H1 (cell line): ENCODE measurements around the gene KERA. TPM values are rescaled to one million over a fixed set of nuclear protein-coding genes. Genes with fewer than 3 reads are reported as not detected.

Experiments
- CTCF ChIA-PET: fragments of 300-600 bp; sonication (Branson Sonifier 250); formaldehyde crosslinking; loops from one replicate; lab custom pipeline; 2021; ENCODE audit not compliant: partially characterized antibody; lab: Charles Lee
- POLR2A ChIA-PET: fragments of 300-600 bp; sonication (Branson Sonifier 250); formaldehyde crosslinking; loops from one replicate; lab custom pipeline; 2021; ENCODE audit warnings: inconsistent platforms; ENCODE audit not compliant: partially characterized antibody; lab: Charles Lee
- DNase-seq, 2 experiments: peaks; one replicate each; pipeline versions ENCODE4 v3.0.0 to v3.0.0-alpha.2; 2010 to 2022; ENCODE audit warnings: low spot score in 2 of 2, low read depth in 1 of 2, mixed read lengths in 1 of 2
- FAIRE-seq: peaks from 2 replicates; lab custom pipeline; 2011; peaks lifted over from hg19 to GRCh38; lab: Jason Lieb, UNC
- H2AFZ ChIP-seq: 2 replicates; pipeline ENCODE4 v1.8.1; 2012; ENCODE audit warnings: low read length, inconsistent platforms
- H2AK5ac ChIP-seq: 2 replicates; pipeline ENCODE4 v1.6.1; 2013; ENCODE audit warnings: low read depth, low read length
- H2BK120ac ChIP-seq: replicated peaks from 2 replicates; pipeline ENCODE3; 2013; ENCODE audit warnings: low read depth, low read length, inconsistent platforms
- H2BK12ac ChIP-seq: 2 replicates; pipeline ENCODE4 v1.6.1; 2013; ENCODE audit warnings: low read depth, low read length
- H2BK15ac ChIP-seq: 2 replicates; pipeline ENCODE4 v1.6.1; 2013; ENCODE audit warnings: low read length
- H2BK20ac ChIP-seq: 2 replicates; pipeline ENCODE4 v1.6.1; 2013; ENCODE audit warnings: low read length
- H2BK5ac ChIP-seq: 2 replicates; pipeline ENCODE4 v1.6.1; 2013; ENCODE audit warnings: low read depth, low read length
- H3K14ac ChIP-seq: 2 replicates; pipeline ENCODE4 v1.6.1; 2013; ENCODE audit warnings: inconsistent platforms; ENCODE audit not compliant: insufficient read length
- H3K18ac ChIP-seq: 2 replicates; pipeline ENCODE4 v1.6.1; 2013; ENCODE audit warnings: low read length; ENCODE audit errors: extremely low read depth
- H3K23ac ChIP-seq: 2 replicates; pipeline ENCODE4 v1.6.1; 2013; ENCODE audit warnings: inconsistent platforms; ENCODE audit not compliant: insufficient read length
- H3K23me2 ChIP-seq: 2 replicates; pipeline ENCODE4 v1.6.1; 2013; ENCODE audit warnings: low read depth, low read length
- H3K27ac ChIP-seq: 2 replicates; pipeline ENCODE4 v1.6.1; 2011; ENCODE audit warnings: low read depth, low read length, inconsistent platforms
- H3K27me3 ChIP-seq, 4 experiments: replicated peaks in 1 of 4; 1 replicate in 1 of 4; 2 replicates in 3 of 4; pipeline versions ENCODE4 v1.6.1 to v1.8.1; 2011 to 2013; ENCODE audit warnings: low read length in 3 of 4, mild to moderate bottlenecking in 3 of 4, inconsistent platforms in 2 of 4, mixed read lengths in 2 of 4, moderate library complexity in 1 of 4; ENCODE audit not compliant: control insufficient read depth in 3 of 4, insufficient read depth in 3 of 4; ENCODE audit errors: extremely low read depth in 1 of 4
- H3K36me3 ChIP-seq, 4 experiments: 2 replicates each; pipeline versions ENCODE4 v1.6.1 to v1.8.1; 2011 to 2013; ENCODE audit warnings: mild to moderate bottlenecking in 4 of 4, low read length in 3 of 4, moderate library complexity in 2 of 4, control low read depth in 1 of 4, inconsistent platforms in 1 of 4; ENCODE audit not compliant: insufficient read depth in 4 of 4, control insufficient read depth in 2 of 4
- H3K4ac ChIP-seq: replicated peaks from 2 replicates; pipeline ENCODE3; 2013; ENCODE audit warnings: low read length, low read depth, mixed read lengths, inconsistent platforms; ENCODE audit not compliant: insufficient read length
- H3K4me1 ChIP-seq, 4 experiments: replicated peaks in 1 of 4; 1 replicate in 1 of 4; 2 replicates in 3 of 4; pipeline versions ENCODE4 v1.6.1 to v1.8.1; 2011 to 2013; ENCODE audit warnings: low read length in 3 of 4, inconsistent platforms in 2 of 4, mixed read lengths in 1 of 4; ENCODE audit not compliant: insufficient read depth in 4 of 4, control insufficient read depth in 3 of 4
- H3K4me2 ChIP-seq, 2 experiments: 2 replicates each; pipeline versions ENCODE4 v1.6.1 to v1.8.1; 2011 to 2013; ENCODE audit warnings: low read depth in 2 of 2, low read length in 2 of 2, control low read depth in 1 of 2, inconsistent platforms in 1 of 2, mild to moderate bottlenecking in 1 of 2; ENCODE audit not compliant: insufficient read depth in 1 of 2
- H3K4me3 ChIP-seq, 4 experiments: fragments of 200-600, 300-600 bp in 1 of 4; sonication (generic), shearing (Covaris generic), sonication (Bioruptor Twin) in 1 of 4; 2 replicates each; pipeline versions ENCODE4 v1.5.1 to v1.8.1; 2011 to 2016; ENCODE audit warnings: low read length in 4 of 4, low read depth in 3 of 4, control low read depth in 2 of 4, inconsistent platforms in 2 of 4, mild to moderate bottlenecking in 2 of 4, mixed read lengths in 1 of 4, moderate library complexity in 1 of 4; ENCODE audit not compliant: insufficient read depth in 2 of 4; ENCODE audit errors: extremely low read depth in 1 of 4
- H3K56ac ChIP-seq: replicated peaks from 2 replicates; pipeline ENCODE3; 2013; ENCODE audit warnings: low read depth, mild to moderate bottlenecking, mixed read lengths, low read length, inconsistent platforms; ENCODE audit not compliant: insufficient read length
- H3K79me1 ChIP-seq: 2 replicates; pipeline ENCODE4 v1.6.1; 2013; ENCODE audit warnings: low read depth, low read length, control low read depth
- H3K79me2 ChIP-seq, 2 experiments: 2 replicates each; pipeline versions ENCODE4 v1.6.1 to v1.8.1; 2012 to 2013; ENCODE audit warnings: low read length in 2 of 2, mild to moderate bottlenecking in 2 of 2, inconsistent platforms in 1 of 2; ENCODE audit not compliant: insufficient read depth in 2 of 2, control insufficient read depth in 1 of 2
- H3K9ac ChIP-seq, 4 experiments: replicated peaks in 1 of 4; 1 replicate in 1 of 4; 2 replicates in 3 of 4; pipeline versions ENCODE4 v1.6.1 to v1.8.1; 2011 to 2013; ENCODE audit warnings: low read depth in 3 of 4, low read length in 3 of 4, control low read depth in 2 of 4, mild to moderate bottlenecking in 2 of 4, moderate library complexity in 2 of 4, inconsistent platforms in 1 of 4; ENCODE audit errors: extremely low read depth in 1 of 4
- H3K9me3 ChIP-seq, 2 experiments: 2 replicates each; pipeline versions ENCODE4 v1.6.1 to v1.8.1; 2012 to 2013; ENCODE audit warnings: mild to moderate bottlenecking in 2 of 2, moderate library complexity in 2 of 2, control low read depth in 1 of 2, inconsistent platforms in 1 of 2, low read depth in 1 of 2, low read length in 1 of 2, mixed read lengths in 1 of 2; ENCODE audit not compliant: insufficient read depth in 2 of 2
- H4K20me1 ChIP-seq, 2 experiments: replicated peaks in 1 of 2; 2 replicates each; pipeline versions ENCODE3 to v1.8.1; 2011 to 2013; ENCODE audit warnings: inconsistent platforms in 2 of 2, low read length in 2 of 2, mild to moderate bottlenecking in 1 of 2; ENCODE audit not compliant: insufficient read depth in 2 of 2, control insufficient read depth in 1 of 2
- H4K5ac ChIP-seq: 2 replicates; pipeline ENCODE4 v1.6.1; 2013; ENCODE audit warnings: low read length, low read depth, mixed read lengths, inconsistent platforms; ENCODE audit not compliant: insufficient read length
- H4K8ac ChIP-seq: 2 replicates; pipeline ENCODE4 v1.8.0; 2013; ENCODE audit warnings: mild to moderate bottlenecking, moderate library complexity, low read length, inconsistent platforms; ENCODE audit not compliant: insufficient read depth; ENCODE audit errors: extremely low read depth
- H4K91ac ChIP-seq: replicated peaks from 2 replicates; pipeline ENCODE3; 2013; ENCODE audit warnings: low read length, mixed read lengths, inconsistent platforms; ENCODE audit not compliant: insufficient read length
- CEBPB ChIP-seq: IDR thresholded peaks from 2 replicates; pipeline ENCODE4 v1.6.1; 2012; ENCODE audit warnings: low read depth, low read length
- HDAC2 ChIP-seq, 2 experiments: fragments of 300-600 bp in 1 of 2; sonication (generic) in 1 of 2; IDR thresholded peaks; 2 replicates each; pipeline ENCODE4 v1.6.1; 2011 to 2012; ENCODE audit warnings: low read depth in 2 of 2, low read length in 2 of 2, mild to moderate bottlenecking in 2 of 2, moderate library complexity in 2 of 2, borderline replicate concordance in 1 of 2, inconsistent platforms in 1 of 2
- SRF ChIP-seq: IDR thresholded peaks from 2 replicates; pipeline ENCODE4 v1.6.1; 2011; ENCODE audit warnings: mild to moderate bottlenecking, low read depth, low read length, moderate library complexity
- TEAD4 ChIP-seq: IDR thresholded peaks from 2 replicates; pipeline ENCODE4 v1.6.1; 2012; ENCODE audit warnings: low read depth, low read length, inconsistent platforms, mixed read lengths
- polyA plus RNA-seq, 7 experiments: library from polyadenylated mRNA; depleted of rRNA in 3 of 7; stranded (reverse) in 5 of 7; unstranded in 2 of 7; fragments of >200 nt in 5 of 7; fragments of 200-250 nt in 2 of 7; gene quantifications; 1 replicate in 5 of 7; 2 replicates in 1 of 7; 4 replicates in 1 of 7; pipeline versions ENCODE4 v1.2.1 to v1.2.3, GENCODE V29; 2011 to 2013; ENCODE audit warnings: missing spikeins in 2 of 7, mixed read lengths in 2 of 7
- total RNA-seq: library from RNA; stranded (reverse); fragmentation: NEBNext Ultra II Directional; extraction: Animal tissue kit (Norgen Biotek cat#: 25700); gene quantifications from 2 replicates; pipeline ENCODE4 v1.2.1, GENCODE V29; 2021
- TF ChIP-seq, protein P1 (sequence below): IDR thresholded peaks from 2 replicates; pipeline ENCODE4 v1.6.1; 2011; ENCODE audit warnings: low read length, improper control_type of control experiment
- TF ChIP-seq, protein P2 (sequence below): IDR thresholded peaks from 2 replicates; pipeline ENCODE4 v1.6.1; 2012; ENCODE audit warnings: low read length, inconsistent platforms

KERA gene
- total and polyA plus RNA-seq, 2 of the 8 experiments (the other 6 are each of a cell fraction or from before 2014, with no cell fraction given), result not detected

DNA sequence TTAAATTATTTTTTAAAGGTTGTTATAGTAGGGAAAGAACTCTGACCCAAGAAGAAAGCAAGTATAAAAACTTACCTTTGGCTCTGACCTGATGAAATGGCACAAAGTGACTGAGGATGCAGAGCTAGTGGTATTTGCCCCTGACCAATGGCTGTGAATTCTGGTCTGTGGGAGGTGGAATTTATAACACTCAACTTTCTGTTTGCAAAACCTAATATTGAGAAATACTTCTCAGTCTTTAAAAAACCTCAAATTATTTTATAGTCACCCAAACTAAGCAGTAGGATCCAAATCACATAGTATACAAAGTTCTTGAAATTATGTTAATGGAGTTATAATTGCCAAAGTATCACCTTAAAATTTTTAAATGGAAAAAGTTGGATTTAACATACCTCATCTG lies 53.0 kb downstream of the KERA start, which contains the start of gene EPYC:
Gene EPYC, minus strand, starts transcription at position 101 of the 400 bp plus-strand sequence. CDS start 2,407 bp downstream, outside the sequence.
- Histone ChIP-seq H2BK20ac (no peak within 1 kb of the TSS), H3K79me1 (no peaks in the 10 kb centered on the region), H3K18ac (no peak within 1 kb of the TSS), H3K9me3 (no peaks in the 10 kb centered on the region), H4K91ac (no peak within 1 kb of the TSS), H3K4me3 (no peak within 1 kb of the TSS), H2BK12ac (no peak within 1 kb of the TSS), H2AK5ac (no peak within 1 kb of the TSS), H4K5ac (no peak within 1 kb of the TSS), H3K4me2 (no peak within 1 kb of the TSS), H2AFZ (no peak within 1 kb of the TSS), H3K23ac (no peak within 1 kb of the TSS), H4K20me1 (no peaks in the 10 kb centered on the region), H3K36me3 (no peaks in the 10 kb centered on the region), H3K27ac (no peak within 1 kb of the TSS), H3K27me3 (no peaks in the 10 kb centered on the region), H3K56ac (no peak within 1 kb of the TSS), H3K14ac (no peak within 1 kb of the TSS), H3K4ac (no peak within 1 kb of the TSS), H3K23me2 (no peaks in the 10 kb centered on the region), H3K9ac (no peak within 1 kb of the TSS), H2BK120ac (no peak within 1 kb of the TSS), H3K79me2 (no peaks in the 10 kb centered on the region), H2BK15ac (no peak within 1 kb of the TSS), H4K8ac (no peak within 1 kb of the TSS), H3K4me1 (no peaks in the 10 kb centered on the region), H2BK5ac (no peak within 1 kb of the TSS)
- CTCF ChIA-PET, result no interaction called here
- no peak for FAIRE-seq
- POLR2A ChIA-PET, result no interaction called here
- DNase-seq, result no peak
- TF ChIP-seq, protein P1, sequence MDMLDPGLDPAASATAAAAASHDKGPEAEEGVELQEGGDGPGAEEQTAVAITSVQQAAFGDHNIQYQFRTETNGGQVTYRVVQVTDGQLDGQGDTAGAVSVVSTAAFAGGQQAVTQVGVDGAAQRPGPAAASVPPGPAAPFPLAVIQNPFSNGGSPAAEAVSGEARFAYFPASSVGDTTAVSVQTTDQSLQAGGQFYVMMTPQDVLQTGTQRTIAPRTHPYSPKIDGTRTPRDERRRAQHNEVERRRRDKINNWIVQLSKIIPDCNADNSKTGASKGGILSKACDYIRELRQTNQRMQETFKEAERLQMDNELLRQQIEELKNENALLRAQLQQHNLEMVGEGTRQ, result no peak
- TF ChIP-seq TEAD4, result no peak
- TF ChIP-seq HDAC2 (IDR thresholded peaks at IDR 0.05; ENCODE audit: borderline replicate concordance in 1 of 2, low read depth in 2 of 2, low read length in 2 of 2), result no peak
- TF ChIP-seq, protein P2, sequence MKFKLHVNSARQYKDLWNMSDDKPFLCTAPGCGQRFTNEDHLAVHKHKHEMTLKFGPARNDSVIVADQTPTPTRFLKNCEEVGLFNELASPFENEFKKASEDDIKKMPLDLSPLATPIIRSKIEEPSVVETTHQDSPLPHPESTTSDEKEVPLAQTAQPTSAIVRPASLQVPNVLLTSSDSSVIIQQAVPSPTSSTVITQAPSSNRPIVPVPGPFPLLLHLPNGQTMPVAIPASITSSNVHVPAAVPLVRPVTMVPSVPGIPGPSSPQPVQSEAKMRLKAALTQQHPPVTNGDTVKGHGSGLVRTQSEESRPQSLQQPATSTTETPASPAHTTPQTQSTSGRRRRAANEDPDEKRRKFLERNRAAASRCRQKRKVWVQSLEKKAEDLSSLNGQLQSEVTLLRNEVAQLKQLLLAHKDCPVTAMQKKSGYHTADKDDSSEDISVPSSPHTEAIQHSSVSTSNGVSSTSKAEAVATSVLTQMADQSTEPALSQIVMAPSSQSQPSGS, result no peak
- no peak for TF ChIP-seq SRF
- TF ChIP-seq CEBPB, result no peak
